Breast epithelium (tissue), 4 donors: ENCODE results near the gene JDP2. TPM values are rescaled to one million over a fixed set of nuclear protein-coding genes. Genes with fewer than 3 reads are reported as not detected.

Experiments
- DNase-seq, 2 donors: peaks; one replicate each; pipeline ENCODE4 v3.0.0-alpha.2; 2019; ENCODE audit warnings: low spot score in 2 of 2
- H3K27ac ChIP-seq, 2 donors: fragments of 200-600 bp; sonication (generic) in 1 of 2; one replicate each; pipeline ENCODE4 v1.5.1; 2016 to 2019; ENCODE audit warnings: mild to moderate bottlenecking in 1 of 2
- H3K27me3 ChIP-seq, 2 donors: fragments of 200-600 bp; sonication (generic) in 1 of 2; one replicate each; pipeline versions ENCODE4 v1.5.1 to v1.6.0; 2017 to 2019; ENCODE audit warnings: control low read depth in 1 of 2, mild to moderate bottlenecking in 1 of 2
- H3K36me3 ChIP-seq: fragments of 200-600 bp; one replicate; pipeline ENCODE4 v1.5.1; 2019
- H3K4me1 ChIP-seq, 2 donors: fragments of 200-600 bp; sonication (generic); one replicate each; pipeline ENCODE4 v1.5.1; 2016 to 2019; ENCODE audit warnings: control low read depth in 1 of 2
- H3K4me3 ChIP-seq, 3 donors: fragments of 200-600 bp; sonication (generic); 1 replicate in 2 of 3; 2 replicates in 1 of 3; pipeline ENCODE4 v1.5.1; 2016 to 2019; ENCODE audit warnings: mild to moderate bottlenecking in 3 of 3, moderate library complexity in 2 of 3
- H3K9me3 ChIP-seq, 2 donors: fragments of 200-600 bp; sonication (generic) in 1 of 2; one replicate each; pipeline ENCODE4 v1.5.1; 2016 to 2019; ENCODE audit warnings: control low read depth in 1 of 2
- POLR2A ChIP-seq: fragments of 450-650 bp; IDR thresholded peaks from one replicate; pipeline ENCODE4 v1.6.1; 2016; ENCODE audit warnings: antibody characterized with exemption, mild to moderate bottlenecking, moderate library complexity
- POLR2AphosphoS5 ChIP-seq, 3 donors: sonication (generic); formaldehyde crosslinking; IDR thresholded peaks; one replicate each; pipeline ENCODE4 v1.6.1; 2017; ENCODE audit warnings: antibody characterized with exemption in 3 of 3
- intact Hi-C: fragments of 100-400 bp; cut with DNase I; formaldehyde crosslinking; loops from one replicate; pipeline ENCODE4 v1.15.1; 2023; ENCODE audit warnings: low total_unique reads
- total RNA-seq, 3 donors: library from RNA; depleted of rRNA; stranded (reverse); fragments of >200 nt; gene quantifications; one replicate each; pipeline ENCODE4 v1.1.0, GENCODE V29; 2016
- TF ChIP-seq, protein P1 (sequence below), 3 donors: fragments of 450-650 bp; IDR thresholded peaks; one replicate each; pipeline ENCODE4 v1.5.1; 2016 to 2017; ENCODE audit warnings: antibody characterized with exemption in 3 of 3, mild to moderate bottlenecking in 3 of 3, moderate library complexity in 3 of 3

JDP2 gene
- total RNA-seq, 3 donors from 2014 or later: 35.7 to 153 (median 58.3) TPM

DNA sequence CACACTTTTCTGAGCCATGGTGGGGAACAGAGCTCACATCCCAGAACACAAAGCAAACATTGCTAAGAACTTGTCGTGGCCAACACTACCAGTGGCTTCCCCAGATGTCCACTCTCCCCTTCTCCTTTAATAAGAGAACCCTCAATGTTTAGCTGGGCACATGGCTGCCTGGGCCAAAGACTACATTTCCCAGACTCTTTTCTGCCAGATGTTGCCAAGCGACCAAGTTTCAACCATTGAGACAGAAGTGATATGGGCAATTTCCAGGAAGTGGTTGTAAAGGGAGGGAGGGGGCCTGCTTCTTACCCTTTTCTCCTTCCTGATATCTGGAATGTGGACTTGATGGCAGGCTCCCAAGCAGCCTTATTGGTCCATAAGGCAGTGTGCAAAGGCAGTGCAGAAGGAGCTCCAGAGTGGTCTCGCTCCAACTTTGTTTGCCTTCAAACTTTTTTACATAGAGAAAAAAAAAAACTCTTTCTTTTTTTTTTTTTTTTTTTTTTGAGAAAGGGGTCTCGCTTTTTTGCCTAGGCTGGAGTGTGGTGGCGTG is 24.9 kb upstream of the JDP2 start:
- intact Hi-C loops: no loop called here
- TF ChIP-seq, protein P1, sequence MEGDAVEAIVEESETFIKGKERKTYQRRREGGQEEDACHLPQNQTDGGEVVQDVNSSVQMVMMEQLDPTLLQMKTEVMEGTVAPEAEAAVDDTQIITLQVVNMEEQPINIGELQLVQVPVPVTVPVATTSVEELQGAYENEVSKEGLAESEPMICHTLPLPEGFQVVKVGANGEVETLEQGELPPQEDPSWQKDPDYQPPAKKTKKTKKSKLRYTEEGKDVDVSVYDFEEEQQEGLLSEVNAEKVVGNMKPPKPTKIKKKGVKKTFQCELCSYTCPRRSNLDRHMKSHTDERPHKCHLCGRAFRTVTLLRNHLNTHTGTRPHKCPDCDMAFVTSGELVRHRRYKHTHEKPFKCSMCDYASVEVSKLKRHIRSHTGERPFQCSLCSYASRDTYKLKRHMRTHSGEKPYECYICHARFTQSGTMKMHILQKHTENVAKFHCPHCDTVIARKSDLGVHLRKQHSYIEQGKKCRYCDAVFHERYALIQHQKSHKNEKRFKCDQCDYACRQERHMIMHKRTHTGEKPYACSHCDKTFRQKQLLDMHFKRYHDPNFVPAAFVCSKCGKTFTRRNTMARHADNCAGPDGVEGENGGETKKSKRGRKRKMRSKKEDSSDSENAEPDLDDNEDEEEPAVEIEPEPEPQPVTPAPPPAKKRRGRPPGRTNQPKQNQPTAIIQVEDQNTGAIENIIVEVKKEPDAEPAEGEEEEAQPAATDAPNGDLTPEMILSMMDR (IDR thresholded peaks at IDR 0.05): no peak
- TF ChIP-seq POLR2AphosphoS5 (IDR thresholded peaks at IDR 0.05) (no peak), POLR2A (no peak)
- Histone ChIP-seq H3K4me1 (peaks cover 5% of the 10 kb centered on the region in 2 donors), H3K9me3 (peaks cover 0 to 5% of the 10 kb centered on the region in 2 donors), H3K27me3 (no peaks in the 10 kb centered on the region), H3K36me3 (no peaks in the 10 kb centered on the region), H3K27ac (no peak overlapping the region), H3K4me3 (no peak overlapping the region)
- DNase-seq: no peak

DNA sequence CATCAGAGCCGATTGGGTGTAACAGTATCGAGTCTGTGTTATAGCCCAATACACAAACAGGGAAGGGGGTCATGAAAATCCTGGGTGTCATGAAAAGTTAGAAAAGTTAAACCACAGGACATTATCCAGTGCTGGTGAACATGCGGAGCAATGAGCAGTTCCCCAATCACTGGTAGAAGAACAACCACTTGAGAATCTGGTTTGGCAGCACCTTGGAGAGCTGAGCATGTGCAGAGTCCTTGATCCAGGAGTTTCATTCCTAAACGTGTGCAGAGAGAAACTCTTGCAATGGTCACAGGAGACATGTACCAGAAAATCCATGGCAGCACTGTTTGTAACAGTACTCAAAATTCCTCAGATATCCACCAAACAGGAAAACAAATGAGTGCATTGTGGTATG is 23.0 kb upstream of the JDP2 start:
- H3K27ac ChIP-seq: no peak overlapping the region
- H3K9me3 ChIP-seq: no peaks in the 10 kb centered on the region
- intact Hi-C loops: no loop called here
- no peak overlapping the region for H3K4me3 ChIP-seq
- DNase-seq: no peak
- H3K4me1 ChIP-seq: peaks cover 4 to 5% of the 10 kb centered on the region in 2 donors
- TF ChIP-seq, protein P1 (IDR thresholded peaks at IDR 0.05): no peak
- TF ChIP-seq POLR2A (no peak), POLR2AphosphoS5 (IDR thresholded peaks at IDR 0.05) (no peak)
- no peaks in the 10 kb centered on the region for H3K36me3 ChIP-seq
- H3K27me3 ChIP-seq: no peaks in the 10 kb centered on the region

DNA sequence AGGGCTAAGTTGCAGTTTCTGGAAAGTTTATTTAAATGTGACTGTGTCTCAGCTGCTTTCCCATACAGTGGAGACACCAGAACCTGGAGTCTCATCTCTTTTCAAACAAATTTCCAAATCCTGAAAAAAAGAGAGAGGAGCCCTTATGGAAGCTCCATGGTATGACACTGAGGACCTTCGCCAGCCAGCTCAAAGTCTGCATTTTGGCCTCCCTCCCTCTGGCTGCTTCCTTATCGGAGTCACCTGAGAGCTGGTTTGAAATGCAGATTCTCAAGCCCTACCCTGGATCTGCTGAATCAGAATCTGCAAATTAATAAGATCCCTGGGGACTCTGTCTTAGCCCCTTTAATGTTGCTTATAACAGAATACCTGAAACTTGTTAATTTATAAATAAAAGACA is 21.7 kb upstream of the JDP2 start:
- H3K4me1 ChIP-seq: peaks cover 0 to 1% of the 10 kb centered on the region in 2 donors
- H3K9me3 ChIP-seq: no peaks in the 10 kb centered on the region
- TF ChIP-seq POLR2A: no peak
- no peaks in the 10 kb centered on the region for H3K36me3 ChIP-seq
- H3K27ac ChIP-seq: no peak overlapping the region
- no peak overlapping the region for H3K4me3 ChIP-seq
- intact Hi-C loops: no loop called here
- no peaks in the 10 kb centered on the region for H3K27me3 ChIP-seq
- no peak for DNase-seq

DNA sequence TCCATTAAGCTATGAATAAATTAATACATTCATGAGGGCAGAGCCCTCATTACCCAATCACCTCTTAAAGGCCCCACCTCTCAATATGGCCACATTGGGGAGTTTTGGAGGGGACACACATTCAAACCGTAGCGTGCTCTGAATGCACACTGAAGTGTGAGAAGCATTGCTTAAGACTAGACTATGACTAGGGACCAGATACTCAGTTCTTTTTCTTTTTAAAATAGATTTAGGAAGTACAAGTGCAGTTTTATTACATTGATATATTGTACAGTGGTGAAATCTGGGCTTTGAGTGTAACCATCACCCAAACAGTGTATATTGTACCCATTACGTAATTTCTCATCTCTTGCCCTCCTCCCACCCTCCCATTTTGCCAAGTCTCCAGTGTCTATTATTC is 21.0 kb upstream of the JDP2 start:
- no peaks in the 10 kb centered on the region for H3K36me3 ChIP-seq
- H3K4me1 ChIP-seq: no peaks in the 10 kb centered on the region
- no peaks in the 10 kb centered on the region for H3K27me3 ChIP-seq
- H3K27ac ChIP-seq: no peak overlapping the region
- H3K9me3 ChIP-seq: no peaks in the 10 kb centered on the region
- DNase-seq: no peak
- TF ChIP-seq POLR2A (no peak), POLR2AphosphoS5 (IDR thresholded peaks at IDR 0.05) (no peak)
- TF ChIP-seq, protein P1 (IDR thresholded peaks at IDR 0.05): no peak
- H3K4me3 ChIP-seq: no peak overlapping the region
- intact Hi-C loops: no loop called here

DNA sequence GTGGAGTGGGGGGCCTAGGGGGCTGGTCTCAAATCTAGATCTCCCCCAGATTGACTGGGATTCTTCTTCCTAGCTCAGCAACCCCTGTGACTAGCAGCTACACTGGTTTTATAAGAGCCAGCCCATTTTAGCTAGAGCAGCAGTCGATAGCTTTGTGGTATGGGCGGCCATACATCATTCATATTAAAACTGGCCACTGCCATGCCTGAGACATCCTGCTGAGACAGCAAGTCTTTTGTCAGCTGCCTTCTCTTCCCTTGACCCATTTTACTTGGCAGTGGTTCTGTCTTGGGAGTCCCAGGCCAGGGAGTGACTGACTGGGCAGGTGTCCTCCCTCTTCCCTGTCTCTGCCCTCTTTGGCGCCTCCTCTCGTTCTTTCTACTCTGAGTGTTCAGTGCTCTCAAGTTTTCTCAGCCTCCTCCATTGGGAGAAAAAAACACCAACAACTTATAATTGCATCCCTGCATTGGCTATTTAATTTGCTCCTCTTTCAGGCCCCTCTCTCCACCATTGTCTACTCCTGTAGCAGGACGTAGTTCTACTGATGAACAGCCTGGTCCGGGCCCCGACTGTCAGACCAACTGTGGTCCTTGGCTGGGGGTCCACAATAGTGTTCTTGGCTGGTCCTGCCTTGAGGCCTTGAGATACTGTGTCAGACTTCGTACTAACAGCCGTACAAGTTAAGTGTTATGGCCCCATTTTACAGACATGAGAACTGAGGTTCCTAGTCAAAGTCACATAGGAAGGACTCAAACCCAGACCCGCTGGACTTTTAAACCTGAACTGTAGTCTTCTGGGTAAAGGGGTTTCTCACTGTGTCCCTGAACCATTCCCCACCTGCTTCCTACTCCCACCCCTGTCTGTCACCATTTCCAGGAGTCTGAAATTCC is 18.3 kb upstream of the JDP2 start:
- Histone ChIP-seq H3K4me1 (no peaks in the 10 kb centered on the region), H3K4me3 (no peak overlapping the region), H3K9me3 (no peaks in the 10 kb centered on the region), H3K36me3 (no peaks in the 10 kb centered on the region), H3K27me3 (no peaks in the 10 kb centered on the region), H3K27ac (no peak overlapping the region)
- intact Hi-C loops: no loop called here
- no peak for TF ChIP-seq POLR2AphosphoS5 (IDR thresholded peaks at IDR 0.05)
- DNase-seq: no peak

DNA sequence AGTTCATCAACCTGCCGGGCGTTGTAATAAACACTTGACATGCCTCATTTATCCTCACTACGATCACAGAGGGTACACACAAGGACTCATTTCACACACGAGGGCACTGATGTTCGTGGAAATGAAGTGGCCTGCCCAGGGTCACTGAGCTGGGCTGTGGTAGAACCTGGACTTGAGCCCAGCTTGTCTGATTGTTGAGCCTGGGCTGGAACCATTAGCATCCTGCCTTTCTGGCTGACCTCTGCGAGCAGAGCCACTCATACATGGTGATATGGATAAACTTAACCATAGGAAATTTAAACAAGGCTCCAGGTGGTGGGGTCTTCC is 16.6 kb upstream of the JDP2 start:
- DNase-seq: no peak
- H3K4me1 ChIP-seq: no peaks in the 10 kb centered on the region
- no peaks in the 10 kb centered on the region for H3K36me3 ChIP-seq
- H3K27me3 ChIP-seq: no peaks in the 10 kb centered on the region
- TF ChIP-seq POLR2A: no peak
- TF ChIP-seq, protein P1 (IDR thresholded peaks at IDR 0.05): no peak
- intact Hi-C loops: no loop called here
- H3K9me3 ChIP-seq: no peaks in the 10 kb centered on the region
- H3K27ac ChIP-seq: no peak overlapping the region
- no peak overlapping the region for H3K4me3 ChIP-seq
